BLaER1 (cell line): ENCODE data around the gene SRA1.

ENCODE experiments used
- H3K27ac ChIP-seq: shearing (Covaris generic); formaldehyde crosslinking; 2 replicates; pipeline ENCODE4 v1.8.1; 2022
- H3K27me3 ChIP-seq: shearing (Covaris generic); formaldehyde crosslinking; 2 replicates; pipeline ENCODE4 v1.8.1; 2022
- H3K36me3 ChIP-seq: shearing (Covaris generic); formaldehyde crosslinking; 2 replicates; pipeline ENCODE4 v1.8.1; 2022
- H3K4me1 ChIP-seq: shearing (Covaris generic); formaldehyde crosslinking; 2 replicates; pipeline ENCODE4 v1.8.1; 2022
- H3K4me2 ChIP-seq: shearing (Covaris generic); formaldehyde crosslinking; 2 replicates; pipeline ENCODE4 v1.8.1; 2022
- H3K4me3 ChIP-seq: shearing (Covaris generic); formaldehyde crosslinking; 2 replicates; pipeline ENCODE4 v1.8.1; 2022
- H3K9ac ChIP-seq: shearing (Covaris generic); formaldehyde crosslinking; 2 replicates; pipeline ENCODE4 v1.8.1; 2022
- H3K9me3 ChIP-seq: shearing (Covaris generic); formaldehyde crosslinking; 2 replicates; pipeline ENCODE4 v1.8.1; 2022
- H4K20me1 ChIP-seq: shearing (Covaris generic); formaldehyde crosslinking; 2 replicates; pipeline ENCODE4 v1.8.1; 2022
- Cebpa-rat ChIP-seq: shearing (Covaris generic); IDR thresholded peaks from 2 replicates; pipeline ENCODE4 v1.8.1; 2022

Gene SRA1

DNA sequence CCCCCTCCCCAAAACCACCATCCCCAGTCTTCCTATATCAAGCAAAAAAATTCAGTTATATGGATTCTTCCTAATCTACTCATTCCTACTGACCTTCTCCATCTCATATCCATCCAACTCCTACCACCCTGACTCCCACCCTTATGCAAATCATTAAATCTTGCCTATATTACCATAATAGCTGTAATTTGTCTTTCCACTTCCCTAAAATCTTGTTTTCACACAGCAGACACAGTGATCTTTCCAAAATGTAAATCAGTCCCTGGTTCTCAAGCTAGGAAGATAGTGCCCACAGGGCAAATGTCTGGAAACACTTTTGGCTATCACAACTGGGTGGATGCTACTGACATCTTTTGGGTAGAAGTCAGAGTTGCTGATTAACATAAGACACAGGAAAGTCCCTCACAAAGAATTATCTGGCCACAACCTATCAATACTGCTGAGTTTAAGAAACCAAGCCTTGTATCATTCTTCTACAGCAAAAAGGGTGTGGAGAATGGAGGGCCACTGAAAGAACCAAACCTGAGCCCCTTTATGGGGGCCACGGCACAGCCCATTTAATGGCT is 1.4 kb downstream of the SRA1 start:
- Histone ChIP-seq H3K9ac (peak overlapping the region; percentile 92), H3K27me3 (no peaks in the 10 kb centered on the region), H3K4me2 (peak overlapping the region; percentile 91), H3K4me1 (peaks cover 26% of the 10 kb centered on the region), H3K4me3 (peak overlapping the region; percentile 88), H3K9me3 (no peaks in the 10 kb centered on the region), H4K20me1 (peaks cover 5% of the 10 kb centered on the region; the same call in 1 of the 2 replicates), H3K27ac (no peak overlapping the region), H3K36me3 (peaks cover 21% of the 10 kb centered on the region)
- TF ChIP-seq Cebpa-rat, result no peak

GRCh38 chr5:140554454-140554853 is 2.8 kb downstream of the SRA1 start:
- Histone ChIP-seq H4K20me1 (peaks cover 5% of the 10 kb centered on the region; the same call in 1 of the 2 replicates), H3K9ac (no peak overlapping the region), H3K27ac (no peak overlapping the region), H3K9me3 (no peaks in the 10 kb centered on the region), H3K4me2 (no peak overlapping the region), H3K4me3 (no peak overlapping the region), H3K4me1 (peaks cover 32% of the 10 kb centered on the region), H3K27me3 (no peaks in the 10 kb centered on the region), H3K36me3 (peaks cover 34% of the 10 kb centered on the region)
- no peak for TF ChIP-seq Cebpa-rat

GRCh38 chr5:140553657-140554056 is 3.6 kb downstream of the SRA1 start:
- no peaks in the 10 kb centered on the region for H3K9me3 ChIP-seq
- no peak overlapping the region for H3K4me2 ChIP-seq
- peaks cover 40% of the 10 kb centered on the region for H3K4me1 ChIP-seq
- H3K36me3 ChIP-seq, result peaks cover 42% of the 10 kb centered on the region
- TF ChIP-seq Cebpa-rat, result no peak
- H3K4me3 ChIP-seq, result no peak overlapping the region
- H3K27ac ChIP-seq, result no peak overlapping the region
- no peak overlapping the region for H3K9ac ChIP-seq
- peaks cover 5% of the 10 kb centered on the region; the same call in 1 of the 2 replicates for H4K20me1 ChIP-seq
- no peaks in the 10 kb centered on the region for H3K27me3 ChIP-seq

DNA sequence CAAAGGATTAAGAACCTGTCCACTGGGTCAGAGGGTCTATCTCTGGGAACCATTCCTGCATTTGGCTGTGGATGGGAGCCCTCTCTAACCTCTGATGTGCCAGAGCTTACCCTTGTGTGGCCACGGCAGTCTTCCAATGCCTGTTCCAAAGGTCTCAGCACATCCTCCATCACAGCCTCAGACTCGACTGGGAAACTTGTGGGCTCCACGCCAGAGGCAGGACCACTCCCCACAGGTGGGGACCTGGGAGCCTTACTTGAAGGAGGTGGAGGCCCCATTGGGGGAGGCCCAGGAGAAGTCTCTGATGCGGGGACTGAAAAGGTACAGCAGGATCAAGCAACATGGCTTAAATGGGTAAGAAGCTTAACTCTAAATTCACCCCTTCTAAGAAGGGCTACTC is 5.4 kb downstream of the SRA1 start:
- Histone ChIP-seq H3K9ac (no peak overlapping the region), H4K20me1 (peaks cover 5% of the 10 kb centered on the region; the same call in 1 of the 2 replicates), H3K9me3 (no peaks in the 10 kb centered on the region), H3K4me3 (no peak overlapping the region), H3K36me3 (peaks cover 43% of the 10 kb centered on the region), H3K27me3 (no peaks in the 10 kb centered on the region), H3K4me2 (no peak overlapping the region), H3K4me1 (peaks cover 58% of the 10 kb centered on the region), H3K27ac (no peak overlapping the region)
- no peak for TF ChIP-seq Cebpa-rat

GRCh38 chr5:140550147-140551079 is 6.9 kb downstream of the SRA1 start:
- H3K4me3 ChIP-seq, result no peak overlapping the region
- 0 out of 2 replicates have a peak overlapping the region, but pooled peaks have one; percentile 91 for H3K27ac ChIP-seq
- H3K9me3 ChIP-seq, result no peaks in the 10 kb centered on the region
- H3K9ac ChIP-seq, result no peak overlapping the region
- H3K27me3 ChIP-seq, result no peaks in the 10 kb centered on the region
- H3K36me3 ChIP-seq, result peaks cover 43% of the 10 kb centered on the region
- TF ChIP-seq Cebpa-rat, result no peak
- peaks cover 51% of the 10 kb centered on the region for H3K4me1 ChIP-seq
- H4K20me1 ChIP-seq, result no peaks in the 10 kb centered on the region; the same call in 1 of the 2 replicates
- peak overlapping the region; percentile 6; the same call in 1 of the 2 replicates for H3K4me2 ChIP-seq

GRCh38 chr5:140549237-140550144 is 7.8 kb downstream of the SRA1 start:
- Histone ChIP-seq H3K9ac (0 out of 2 replicates have a peak overlapping the region, but pooled peaks have one; percentile 5), H3K9me3 (no peaks in the 10 kb centered on the region), H3K4me1 (peaks cover 44% of the 10 kb centered on the region), H3K4me3 (no peak overlapping the region), H3K36me3 (peaks cover 51% of the 10 kb centered on the region), H3K27me3 (no peaks in the 10 kb centered on the region), H3K27ac (peak overlapping the region; percentile 91), H4K20me1 (no peaks in the 10 kb centered on the region; the same call in 1 of the 2 replicates), H3K4me2 (peak overlapping the region; percentile 83)
- TF ChIP-seq Cebpa-rat, result no peak

DNA sequence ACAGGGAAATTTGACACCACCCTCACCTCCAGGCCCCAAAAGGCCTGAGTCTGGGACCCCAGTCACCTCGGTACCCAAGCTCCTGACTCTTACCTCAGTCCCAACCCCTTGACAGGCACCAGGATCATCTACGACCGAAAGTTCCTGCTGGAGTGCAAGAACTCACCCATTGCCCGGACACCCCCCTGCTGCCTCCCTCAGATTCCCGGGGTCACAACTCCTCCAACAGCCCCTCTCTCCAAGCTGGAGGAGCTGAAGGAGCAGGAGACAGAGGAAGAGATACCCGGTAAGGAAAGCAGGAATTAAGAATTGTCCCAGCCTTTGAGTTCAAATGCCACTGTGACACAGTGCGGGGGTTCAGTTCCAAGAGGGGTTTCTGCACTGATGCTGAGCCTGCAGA is 8.5 kb downstream of the SRA1 start:
- H3K27me3 ChIP-seq, result no peaks in the 10 kb centered on the region
- H3K4me1 ChIP-seq, result peaks cover 42% of the 10 kb centered on the region
- H4K20me1 ChIP-seq, result no peaks in the 10 kb centered on the region; the same call in 1 of the 2 replicates
- TF ChIP-seq Cebpa-rat, result no peak
- peak overlapping the region; percentile 68; the same call in 1 of the 2 replicates for H3K4me3 ChIP-seq
- peaks cover 58% of the 10 kb centered on the region for H3K36me3 ChIP-seq
- H3K9ac ChIP-seq, result peak overlapping the region; percentile 82; the same call in 1 of the 2 replicates
- H3K9me3 ChIP-seq, result no peaks in the 10 kb centered on the region
- H3K4me2 ChIP-seq, result peak overlapping the region; percentile 83
- peak overlapping the region; percentile 91 for H3K27ac ChIP-seq

DNA sequence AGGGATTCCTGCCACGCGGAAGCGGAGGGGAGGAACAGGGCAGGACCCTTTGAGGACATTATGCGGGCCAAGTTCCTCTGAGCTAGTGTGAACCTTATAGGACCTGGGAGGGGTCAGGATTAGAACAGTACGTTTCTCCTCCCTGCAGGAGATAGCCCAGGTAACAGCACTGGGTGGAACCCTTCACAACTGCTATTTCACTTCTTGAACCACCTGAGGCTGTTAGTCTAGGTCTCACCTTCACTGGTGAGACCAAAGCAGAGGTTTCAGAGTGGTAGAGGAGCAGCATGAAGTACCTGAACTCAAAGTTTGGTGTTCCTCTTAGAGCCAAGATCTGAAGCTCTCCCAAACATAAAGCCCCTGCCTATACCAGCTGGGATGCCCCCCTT is 9.0 kb downstream of the SRA1 start:
- Histone ChIP-seq H3K4me3 (peak overlapping the region; percentile 68), H3K36me3 (peaks cover 63% of the 10 kb centered on the region), H4K20me1 (no peaks in the 10 kb centered on the region), H3K9me3 (no peaks in the 10 kb centered on the region), H3K27ac (peak overlapping the region; percentile 91), H3K27me3 (no peaks in the 10 kb centered on the region), H3K4me1 (peaks cover 42% of the 10 kb centered on the region), H3K4me2 (peak overlapping the region; percentile 83), H3K9ac (peak overlapping the region; percentile 82)
- no peak for TF ChIP-seq Cebpa-rat
